ENCODE results near the gene LRRC71.

LRRC71 gene

DNA sequence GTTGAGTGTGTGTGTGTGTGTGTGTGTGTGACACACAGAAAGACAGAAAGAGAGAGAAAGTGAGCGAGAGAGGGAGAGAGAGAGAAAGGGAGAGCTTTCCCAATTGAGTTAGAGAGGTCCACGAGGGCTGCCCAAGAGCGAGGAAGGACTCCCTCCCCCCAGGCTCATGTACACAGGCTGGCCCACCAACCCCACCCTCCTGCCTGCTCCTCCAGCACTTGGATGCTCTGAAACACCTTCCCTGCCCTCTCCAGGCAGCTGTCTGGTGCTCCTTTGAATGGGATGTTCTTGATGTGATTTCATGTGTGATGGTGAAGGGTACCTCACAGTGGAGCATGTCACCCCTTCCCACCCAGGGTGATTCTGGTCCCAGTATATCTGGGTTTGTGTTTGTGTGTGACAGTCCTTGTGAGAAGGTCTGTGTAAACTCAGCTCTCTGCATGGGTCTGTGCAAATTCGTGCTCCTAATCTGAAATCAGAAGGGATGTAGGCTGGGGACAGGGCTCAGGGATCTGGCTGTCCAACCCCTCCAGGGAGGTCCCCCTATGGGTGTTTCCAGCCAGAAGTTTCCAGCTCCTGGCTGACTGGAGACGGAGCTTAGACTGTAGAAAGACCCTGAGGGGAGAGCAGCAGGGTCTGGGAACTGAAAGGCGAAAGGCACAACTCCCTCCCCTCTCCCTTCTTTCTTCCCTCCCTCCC lies 33.7 kb upstream of the LRRC71 start (continued):
- TF ChIP-seq ZNF211 (tag by site-specific recombination; IDR thresholded peaks at IDR 0.05; ENCODE audit: low read depth) (no peak), ZBTB17 (tag by site-specific recombination; IDR thresholded peaks at IDR 0.05) (no peak), PRDM1 (tag by site-specific recombination; IDR thresholded peaks at IDR 0.05) (peak; percentile 86), ZNF433 (tag by site-specific recombination; IDR thresholded peaks at IDR 0.05; ENCODE audit: low read depth) (no peak), ZBTB7A (tag by site-specific recombination; IDR thresholded peaks at IDR 0.05; ENCODE audit: low read depth) (no peak; the same call in 1 of the 2 replicates), ZNF830 (tag by site-specific recombination; IDR thresholded peaks at IDR 0.05; ENCODE audit: low read depth) (no peak), ZSCAN30 (tag by site-specific recombination; IDR thresholded peaks at IDR 0.05) (no peak), ZNF366 (tag by site-specific recombination; conservative IDR thresholded peaks at IDR 0.05) (peak; percentile 47; the same call in 1 of the 2 replicates), ZNF169 (tag by site-specific recombination; IDR thresholded peaks at IDR 0.05) (no peak), ZNF155 (tag by site-specific recombination; IDR thresholded peaks at IDR 0.05) (no peak), ZNF596 (tag by site-specific recombination; IDR thresholded peaks at IDR 0.05) (peak; percentile 36; the same call in 1 of the 2 replicates), ZNF501 (tag by site-specific recombination; IDR thresholded peaks at IDR 0.05) (no peak), ZNF529 (tag by site-specific recombination; IDR thresholded peaks at IDR 0.05; ENCODE audit: insufficient replicate concordance) (no peak), OSR2 (tag by site-specific recombination; IDR thresholded peaks at IDR 0.05) (no peak), ZNF311 (tag by site-specific recombination; IDR thresholded peaks at IDR 0.05; ENCODE audit: borderline replicate concordance) (no peak), ZNF624 (tag by site-specific recombination; IDR thresholded peaks at IDR 0.05) (no peak), TRIM28 (IDR thresholded peaks at IDR 0.05; ENCODE audit: borderline replicate concordance, low read length) (no peak), ZNF544 (tag by site-specific recombination; IDR thresholded peaks at IDR 0.05) (no peak)
- TF ChIP-seq, protein P1, sequence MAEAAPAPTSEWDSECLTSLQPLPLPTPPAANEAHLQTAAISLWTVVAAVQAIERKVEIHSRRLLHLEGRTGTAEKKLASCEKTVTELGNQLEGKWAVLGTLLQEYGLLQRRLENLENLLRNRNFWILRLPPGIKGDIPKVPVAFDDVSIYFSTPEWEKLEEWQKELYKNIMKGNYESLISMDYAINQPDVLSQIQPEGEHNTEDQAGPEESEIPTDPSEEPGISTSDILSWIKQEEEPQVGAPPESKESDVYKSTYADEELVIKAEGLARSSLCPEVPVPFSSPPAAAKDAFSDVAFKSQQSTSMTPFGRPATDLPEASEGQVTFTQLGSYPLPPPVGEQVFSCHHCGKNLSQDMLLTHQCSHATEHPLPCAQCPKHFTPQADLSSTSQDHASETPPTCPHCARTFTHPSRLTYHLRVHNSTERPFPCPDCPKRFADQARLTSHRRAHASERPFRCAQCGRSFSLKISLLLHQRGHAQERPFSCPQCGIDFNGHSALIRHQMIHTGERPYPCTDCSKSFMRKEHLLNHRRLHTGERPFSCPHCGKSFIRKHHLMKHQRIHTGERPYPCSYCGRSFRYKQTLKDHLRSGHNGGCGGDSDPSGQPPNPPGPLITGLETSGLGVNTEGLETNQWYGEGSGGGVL (tag by site-specific recombination; IDR thresholded peaks at IDR 0.05), result no peak
- TF ChIP-seq, protein P2, sequence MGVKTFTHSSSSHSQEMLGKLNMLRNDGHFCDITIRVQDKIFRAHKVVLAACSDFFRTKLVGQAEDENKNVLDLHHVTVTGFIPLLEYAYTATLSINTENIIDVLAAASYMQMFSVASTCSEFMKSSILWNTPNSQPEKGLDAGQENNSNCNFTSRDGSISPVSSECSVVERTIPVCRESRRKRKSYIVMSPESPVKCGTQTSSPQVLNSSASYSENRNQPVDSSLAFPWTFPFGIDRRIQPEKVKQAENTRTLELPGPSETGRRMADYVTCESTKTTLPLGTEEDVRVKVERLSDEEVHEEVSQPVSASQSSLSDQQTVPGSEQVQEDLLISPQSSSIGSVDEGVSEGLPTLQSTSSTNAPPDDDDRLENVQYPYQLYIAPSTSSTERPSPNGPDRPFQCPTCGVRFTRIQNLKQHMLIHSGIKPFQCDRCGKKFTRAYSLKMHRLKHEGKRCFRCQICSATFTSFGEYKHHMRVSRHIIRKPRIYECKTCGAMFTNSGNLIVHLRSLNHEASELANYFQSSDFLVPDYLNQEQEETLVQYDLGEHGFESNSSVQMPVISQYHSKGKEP (tag by site-specific recombination; IDR thresholded peaks at IDR 0.05), result no peak
- TF ChIP-seq, protein P3, sequence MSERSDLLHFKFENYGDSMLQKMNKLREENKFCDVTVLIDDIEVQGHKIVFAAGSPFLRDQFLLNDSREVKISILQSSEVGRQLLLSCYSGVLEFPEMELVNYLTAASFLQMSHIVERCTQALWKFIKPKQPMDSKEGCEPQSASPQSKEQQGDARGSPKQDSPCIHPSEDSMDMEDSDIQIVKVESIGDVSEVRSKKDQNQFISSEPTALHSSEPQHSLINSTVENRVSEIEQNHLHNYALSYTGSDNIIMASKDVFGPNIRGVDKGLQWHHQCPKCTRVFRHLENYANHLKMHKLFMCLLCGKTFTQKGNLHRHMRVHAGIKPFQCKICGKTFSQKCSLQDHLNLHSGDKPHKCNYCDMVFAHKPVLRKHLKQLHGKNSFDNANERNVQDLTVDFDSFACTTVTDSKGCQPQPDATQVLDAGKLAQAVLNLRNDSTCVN (tag by site-specific recombination; optimal IDR thresholded peaks at IDR 0.05), result no peak
- TF ChIP-seq, protein P4, sequence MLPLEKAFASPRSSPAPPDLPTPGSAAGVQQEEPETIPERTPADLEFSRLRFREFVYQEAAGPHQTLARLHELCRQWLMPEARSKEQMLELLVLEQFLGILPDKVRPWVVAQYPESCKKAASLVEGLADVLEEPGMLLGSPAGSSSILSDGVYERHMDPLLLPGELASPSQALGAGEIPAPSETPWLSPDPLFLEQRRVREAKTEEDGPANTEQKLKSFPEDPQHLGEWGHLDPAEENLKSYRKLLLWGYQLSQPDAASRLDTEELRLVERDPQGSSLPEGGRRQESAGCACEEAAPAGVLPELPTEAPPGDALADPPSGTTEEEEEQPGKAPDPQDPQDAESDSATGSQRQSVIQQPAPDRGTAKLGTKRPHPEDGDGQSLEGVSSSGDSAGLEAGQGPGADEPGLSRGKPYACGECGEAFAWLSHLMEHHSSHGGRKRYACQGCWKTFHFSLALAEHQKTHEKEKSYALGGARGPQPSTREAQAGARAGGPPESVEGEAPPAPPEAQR (tag by site-specific recombination; IDR thresholded peaks at IDR 0.05), result no peak
- TF ChIP-seq, protein P5, sequence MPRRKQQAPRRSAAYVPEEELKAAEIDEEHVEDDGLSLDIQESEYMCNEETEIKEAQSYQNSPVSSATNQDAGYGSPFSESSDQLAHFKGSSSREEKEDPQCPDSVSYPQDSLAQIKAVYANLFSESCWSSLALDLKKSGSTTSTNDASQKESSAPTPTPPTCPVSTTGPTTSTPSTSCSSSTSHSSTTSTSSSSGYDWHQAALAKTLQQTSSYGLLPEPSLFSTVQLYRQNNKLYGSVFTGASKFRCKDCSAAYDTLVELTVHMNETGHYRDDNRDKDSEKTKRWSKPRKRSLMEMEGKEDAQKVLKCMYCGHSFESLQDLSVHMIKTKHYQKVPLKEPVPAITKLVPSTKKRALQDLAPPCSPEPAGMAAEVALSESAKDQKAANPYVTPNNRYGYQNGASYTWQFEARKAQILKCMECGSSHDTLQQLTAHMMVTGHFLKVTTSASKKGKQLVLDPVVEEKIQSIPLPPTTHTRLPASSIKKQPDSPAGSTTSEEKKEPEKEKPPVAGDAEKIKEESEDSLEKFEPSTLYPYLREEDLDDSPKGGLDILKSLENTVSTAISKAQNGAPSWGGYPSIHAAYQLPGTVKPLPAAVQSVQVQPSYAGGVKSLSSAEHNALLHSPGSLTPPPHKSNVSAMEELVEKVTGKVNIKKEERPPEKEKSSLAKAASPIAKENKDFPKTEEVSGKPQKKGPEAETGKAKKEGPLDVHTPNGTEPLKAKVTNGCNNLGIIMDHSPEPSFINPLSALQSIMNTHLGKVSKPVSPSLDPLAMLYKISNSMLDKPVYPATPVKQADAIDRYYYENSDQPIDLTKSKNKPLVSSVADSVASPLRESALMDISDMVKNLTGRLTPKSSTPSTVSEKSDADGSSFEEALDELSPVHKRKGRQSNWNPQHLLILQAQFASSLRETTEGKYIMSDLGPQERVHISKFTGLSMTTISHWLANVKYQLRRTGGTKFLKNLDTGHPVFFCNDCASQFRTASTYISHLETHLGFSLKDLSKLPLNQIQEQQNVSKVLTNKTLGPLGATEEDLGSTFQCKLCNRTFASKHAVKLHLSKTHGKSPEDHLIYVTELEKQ (tag by site-specific recombination; IDR thresholded peaks at IDR 0.05; ENCODE audit: borderline replicate concordance), result no peak
